GM23338 (cell line): Measurements from ENCODE around the gene DNMT1. TPM values are rescaled to one million over a fixed set of nuclear protein-coding genes. Genes with fewer than 3 reads are reported as not detected.

Experiments used
- ATAC-seq: fragments of 200-7000 bp; cut with Tn5 transposase; 3 replicates; pipeline ENCODE4 v1.9.1; 2020
- DNase-seq: peaks from one replicate; pipeline ENCODE4 v3.0.0-alpha.2; 2015; ENCODE audit warnings: low spot score
- H2AFZ ChIP-seq: fragments of 200-600 bp; sonication (generic); 2 replicates; pipeline ENCODE4 v1.8.0; 2016; ENCODE audit warnings: antibody characterized with exemption, mild to moderate bottlenecking, moderate library complexity
- H3F3A ChIP-seq: fragments of 200-600 bp; sonication (generic); replicated peaks from 2 replicates; pipeline ENCODE4 v1.8.0; 2017; ENCODE audit warnings: antibody characterized with exemption, mixed run types, low read depth
- H3K27ac ChIP-seq: fragments of 200-600 bp; sonication (generic); 2 replicates; pipeline ENCODE4 v1.6.1; 2016; ENCODE audit warnings: low read depth
- H3K27me3 ChIP-seq: fragments of 200-600 bp; sonication (generic); 2 replicates; pipeline ENCODE4 v1.8.0; 2016; ENCODE audit warnings: mild to moderate bottlenecking, mixed run types, moderate library complexity; ENCODE audit not compliant: insufficient read depth
- H3K36me3 ChIP-seq: fragments of 200-600 bp; sonication (generic); 2 replicates; pipeline ENCODE4 v1.8.0; 2016; ENCODE audit warnings: mild to moderate bottlenecking; ENCODE audit not compliant: insufficient read depth
- H3K4me1 ChIP-seq: fragments of 200-600 bp; sonication (generic); 2 replicates; pipeline ENCODE4 v1.8.0; 2016; ENCODE audit warnings: mild to moderate bottlenecking, moderate library complexity; ENCODE audit not compliant: insufficient read depth
- H3K4me2 ChIP-seq: fragments of 200-600 bp; sonication (generic); 2 replicates; pipeline ENCODE4 v1.7.1; 2017; ENCODE audit warnings: mixed run types
- H3K4me3 ChIP-seq: fragments of 200-600 bp; sonication (generic); 2 replicates; pipeline ENCODE4 v1.6.1; 2016; ENCODE audit warnings: mixed run types
- H3K79me2 ChIP-seq: fragments of 200-600 bp; sonication (generic); replicated peaks from 2 replicates; pipeline ENCODE4 v1.8.0; 2017; ENCODE audit warnings: mild to moderate bottlenecking; ENCODE audit not compliant: insufficient read depth
- H3K9me2 ChIP-seq: fragments of 200-600 bp; sonication (generic); 2 replicates; pipeline ENCODE4 v1.8.0; 2017; ENCODE audit not compliant: insufficient read depth
- H4K20me1 ChIP-seq: fragments of 200-600 bp; sonication (generic); replicated peaks from 2 replicates; pipeline ENCODE4 v1.8.0; 2017; ENCODE audit warnings: mild to moderate bottlenecking; ENCODE audit not compliant: insufficient read depth
- H3K27ac Mint-ChIP-seq: 2 replicates; pipeline ENCODE4 v1.8.0; 2020; ENCODE audit warnings: inconsistent platforms, mild to moderate bottlenecking, moderate library complexity, mixed read lengths
- H3K27me3 Mint-ChIP-seq: 3 replicates; pipeline ENCODE4 v1.8.0; 2022; ENCODE audit warnings: low read depth, mild to moderate bottlenecking, moderate library complexity, mixed read lengths, inconsistent platforms; ENCODE audit not compliant: insufficient read depth, poor library complexity
- H3K36me3 Mint-ChIP-seq: 3 replicates; pipeline ENCODE4 v1.8.0; 2021; ENCODE audit warnings: low read depth, mild to moderate bottlenecking, inconsistent platforms, moderate library complexity, mixed read lengths
- H3K4me1 Mint-ChIP-seq: 3 replicates; pipeline ENCODE4 v1.8.0; 2020; ENCODE audit warnings: mild to moderate bottlenecking, inconsistent platforms, mixed read lengths
- H3K4me3 Mint-ChIP-seq: 3 replicates; pipeline ENCODE4 v1.8.0; 2021; ENCODE audit warnings: moderate library complexity, mild to moderate bottlenecking, inconsistent platforms, mixed read lengths
- H3K9me3 Mint-ChIP-seq: 3 replicates; pipeline ENCODE4 v1.8.0; 2020; ENCODE audit warnings: moderate library complexity, mild to moderate bottlenecking, inconsistent platforms, mixed read lengths
- CREB1 ChIP-seq: fragments of 250-450 bp; sonication (Bioruptor Pico); IDR thresholded peaks from 2 replicates; pipeline ENCODE4 v1.5.0; 2020; ENCODE audit warnings: low read depth, mild to moderate bottlenecking, moderate library complexity
- ETS1 ChIP-seq: IDR thresholded peaks from 2 replicates; pipeline ENCODE4 v1.6.1; 2016; ENCODE audit warnings: antibody characterized with exemption
- EZH2 ChIP-seq: fragments of 200-600 bp; sonication (generic); IDR thresholded peaks from one replicate; pipeline ENCODE4 v1.8.0; 2017; ENCODE audit warnings: antibody characterized with exemption, mild to moderate bottlenecking, low read depth; ENCODE audit not compliant: unreplicated experiment
- EZH2phosphoT487 ChIP-seq: fragments of 200-600 bp; sonication (generic); IDR thresholded peaks from one replicate; pipeline ENCODE4 v1.8.1; 2018; ENCODE audit warnings: antibody characterized with exemption; ENCODE audit not compliant: unreplicated experiment
- JUNB ChIP-seq: IDR thresholded peaks from one replicate; pipeline ENCODE4 v1.6.1; 2016; ENCODE audit warnings: antibody characterized with exemption; ENCODE audit not compliant: unreplicated experiment
- NANOG ChIP-seq: IDR thresholded peaks from 2 replicates; pipeline ENCODE4 v1.6.1; 2016; ENCODE audit warnings: antibody characterized with exemption, borderline replicate concordance
- POLR2AphosphoS5 ChIP-seq: IDR thresholded peaks from 2 replicates; pipeline ENCODE4 v1.6.1; 2016; ENCODE audit warnings: antibody characterized with exemption, low read depth
- REST ChIP-seq: IDR thresholded peaks from one replicate; pipeline ENCODE4 v1.6.1; 2018; ENCODE audit warnings: antibody characterized with exemption; ENCODE audit not compliant: unreplicated experiment
- STAT1 ChIP-seq: IDR thresholded peaks from one replicate; pipeline ENCODE4 v1.6.1; 2016; ENCODE audit warnings: antibody characterized with exemption; ENCODE audit not compliant: unreplicated experiment
- ZNF114 ChIP-seq: fragments of 250-450 bp; sonication (Bioruptor Pico); IDR thresholded peaks from 2 replicates; pipeline ENCODE4 v1.5.0; 2020; ENCODE audit warnings: mild to moderate bottlenecking, moderate library complexity
- ZNF331 ChIP-seq: fragments of 250-450 bp; sonication (Bioruptor Pico); IDR thresholded peaks from 2 replicates; pipeline ENCODE4 v1.5.0; 2020; ENCODE audit warnings: low read depth, mild to moderate bottlenecking, moderate library complexity
- ZNF462 ChIP-seq: fragments of 250-450 bp; sonication (Bioruptor Pico); IDR thresholded peaks from 2 replicates; pipeline ENCODE4 v1.5.0; 2020; ENCODE audit warnings: mild to moderate bottlenecking, moderate library complexity
- polyA plus RNA-seq: library from polyadenylated mRNA; unstranded; fragments of >200 nt; fragmentation: Nextera tagmentation; extraction: Ambion mirVana; gene quantifications from 2 replicates; pipeline ENCODE4 v1.2.1, GENCODE V29; 2016
- total RNA-seq: library from RNA; depleted of rRNA; stranded (reverse); fragments of >200 nt; shearing (Covaris generic); gene quantifications from 2 replicates; pipeline ENCODE4 v1.2.3, GENCODE V29; 2014
- TF ChIP-seq, protein P1 (sequence below), 2 experiments: fragments of 200-600 bp in 1 of 2; sonication (generic) in 1 of 2; conservative IDR thresholded peaks; 2 replicates each; pipeline versions ENCODE4 v1.5.1 to v1.6.1; 2016 to 2017; ENCODE audit warnings: antibody characterized with exemption in 2 of 2, low read depth in 2 of 2, mild to moderate bottlenecking in 2 of 2, moderate library complexity in 1 of 2

Gene DNMT1
- total and polyA plus RNA-seq, 2 experiments from 2014 or later: 238 to 589 TPM

- ATAC-seq (no peak), DNase-seq (no peak)
- no peak overlapping the region for H3K4me3 Mint-ChIP-seq
- H3K27ac Mint-ChIP-seq: no peak overlapping the region
- no peak overlapping the region for H2AFZ ChIP-seq
- H3K27ac ChIP-seq: no peak overlapping the region
- no peaks in the 10 kb centered on the region for H3K27me3 ChIP-seq
- peaks cover 10% of the 10 kb centered on the region for H3K27me3 Mint-ChIP-seq
- no peaks in the 10 kb centered on the region for H3K9me2 ChIP-seq
- H3K4me1 ChIP-seq: no peaks in the 10 kb centered on the region; the same call in 1 of the 2 replicates
- peaks cover 15% of the 10 kb centered on the region for H3K36me3 Mint-ChIP-seq
- H4K20me1 ChIP-seq: peaks cover 8% of the 10 kb centered on the region; the same call in 1 of the 2 replicates
- TF ChIP-seq NANOG (no peak), EZH2phosphoT487 (no peak), CREB1 (no peak), REST (no peak), ETS1 (no peak), ZNF331 (CRISPR knock-in tag) (no peak), ZNF114 (CRISPR knock-in tag) (no peak), EZH2 (no peak), ZNF462 (CRISPR knock-in tag) (no peak), STAT1 (no peak), POLR2AphosphoS5 (no peak), JUNB (no peak)
- TF ChIP-seq, protein P1, sequence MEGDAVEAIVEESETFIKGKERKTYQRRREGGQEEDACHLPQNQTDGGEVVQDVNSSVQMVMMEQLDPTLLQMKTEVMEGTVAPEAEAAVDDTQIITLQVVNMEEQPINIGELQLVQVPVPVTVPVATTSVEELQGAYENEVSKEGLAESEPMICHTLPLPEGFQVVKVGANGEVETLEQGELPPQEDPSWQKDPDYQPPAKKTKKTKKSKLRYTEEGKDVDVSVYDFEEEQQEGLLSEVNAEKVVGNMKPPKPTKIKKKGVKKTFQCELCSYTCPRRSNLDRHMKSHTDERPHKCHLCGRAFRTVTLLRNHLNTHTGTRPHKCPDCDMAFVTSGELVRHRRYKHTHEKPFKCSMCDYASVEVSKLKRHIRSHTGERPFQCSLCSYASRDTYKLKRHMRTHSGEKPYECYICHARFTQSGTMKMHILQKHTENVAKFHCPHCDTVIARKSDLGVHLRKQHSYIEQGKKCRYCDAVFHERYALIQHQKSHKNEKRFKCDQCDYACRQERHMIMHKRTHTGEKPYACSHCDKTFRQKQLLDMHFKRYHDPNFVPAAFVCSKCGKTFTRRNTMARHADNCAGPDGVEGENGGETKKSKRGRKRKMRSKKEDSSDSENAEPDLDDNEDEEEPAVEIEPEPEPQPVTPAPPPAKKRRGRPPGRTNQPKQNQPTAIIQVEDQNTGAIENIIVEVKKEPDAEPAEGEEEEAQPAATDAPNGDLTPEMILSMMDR (conservative IDR thresholded peaks at IDR 0.05; ENCODE audit: low read depth in 2 of 2): no peak; a peak in 1 of 4 replicates
- H3K9me3 Mint-ChIP-seq: no peaks in the 10 kb centered on the region; the same call in 2 of the 3 replicates
- H3K4me2 ChIP-seq: no peak overlapping the region
- H3K4me3 ChIP-seq: no peak overlapping the region
- H3K4me1 Mint-ChIP-seq: no peaks in the 10 kb centered on the region; the same call in 2 of the 3 replicates
- H3K36me3 ChIP-seq: no peaks in the 10 kb centered on the region
- H3F3A ChIP-seq: no peaks in the 10 kb centered on the region
- no peaks in the 10 kb centered on the region for H3K79me2 ChIP-seq
Observed at GRCh38 chr19:10088949-10089554, 105.7 kb downstream of the DNMT1 start.
